Transverse colon (tissue), 3 donors: ENCODE data around the gene LPAR1.

Source experiments
- EP300 ChIP-seq: sonication (generic); formaldehyde crosslinking; IDR thresholded peaks from one replicate; pipeline ENCODE4 v1.6.1; 2017; ENCODE audit warnings: antibody characterized with exemption, low read depth
- POLR2A ChIP-seq: fragments of 450-650 bp; IDR thresholded peaks from one replicate; pipeline ENCODE4 v1.6.1; 2016; ENCODE audit warnings: antibody characterized with exemption, mild to moderate bottlenecking, moderate library complexity
- TF ChIP-seq, protein P1 (sequence below), 5 experiments: fragments of 200-600 bp in 3 of 5; fragments of 450-650 bp in 2 of 5; sonication (generic) in 3 of 5; IDR thresholded peaks; 1 replicate in 2 of 5; 2 replicates in 3 of 5; pipeline ENCODE4 v1.5.1; 2016 to 2017; ENCODE audit warnings: antibody characterized with exemption in 5 of 5, inconsistent platforms in 3 of 5, mild to moderate bottlenecking in 2 of 5, moderate library complexity in 1 of 5

DNA sequence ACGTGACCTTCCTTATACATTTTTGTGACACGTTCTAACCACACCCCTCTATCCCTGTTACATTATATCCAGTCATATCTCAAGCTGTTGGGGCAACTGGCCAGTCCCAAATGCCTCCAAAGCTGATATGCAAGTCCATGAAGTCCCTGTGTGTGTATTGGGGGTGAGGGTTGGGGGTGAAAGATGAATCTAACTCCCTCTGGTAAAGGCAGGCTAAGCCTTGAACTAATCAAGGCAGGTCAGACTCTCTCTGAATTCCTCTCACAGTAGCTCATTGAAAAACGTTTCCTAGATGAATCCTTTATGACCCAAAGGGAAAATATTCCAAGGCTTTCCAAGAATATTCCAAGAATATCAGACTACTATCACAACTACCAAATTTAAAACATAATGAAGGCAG lies 195.3 kb downstream of the LPAR1 start:
- TF ChIP-seq, protein P1, sequence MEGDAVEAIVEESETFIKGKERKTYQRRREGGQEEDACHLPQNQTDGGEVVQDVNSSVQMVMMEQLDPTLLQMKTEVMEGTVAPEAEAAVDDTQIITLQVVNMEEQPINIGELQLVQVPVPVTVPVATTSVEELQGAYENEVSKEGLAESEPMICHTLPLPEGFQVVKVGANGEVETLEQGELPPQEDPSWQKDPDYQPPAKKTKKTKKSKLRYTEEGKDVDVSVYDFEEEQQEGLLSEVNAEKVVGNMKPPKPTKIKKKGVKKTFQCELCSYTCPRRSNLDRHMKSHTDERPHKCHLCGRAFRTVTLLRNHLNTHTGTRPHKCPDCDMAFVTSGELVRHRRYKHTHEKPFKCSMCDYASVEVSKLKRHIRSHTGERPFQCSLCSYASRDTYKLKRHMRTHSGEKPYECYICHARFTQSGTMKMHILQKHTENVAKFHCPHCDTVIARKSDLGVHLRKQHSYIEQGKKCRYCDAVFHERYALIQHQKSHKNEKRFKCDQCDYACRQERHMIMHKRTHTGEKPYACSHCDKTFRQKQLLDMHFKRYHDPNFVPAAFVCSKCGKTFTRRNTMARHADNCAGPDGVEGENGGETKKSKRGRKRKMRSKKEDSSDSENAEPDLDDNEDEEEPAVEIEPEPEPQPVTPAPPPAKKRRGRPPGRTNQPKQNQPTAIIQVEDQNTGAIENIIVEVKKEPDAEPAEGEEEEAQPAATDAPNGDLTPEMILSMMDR (IDR thresholded peaks at IDR 0.05) = no peak
- TF ChIP-seq EP300 (no peak), POLR2A (no peak)
